GM12878 (cell line): Measurements from ENCODE around the gene PGM5. TPM values are rescaled to one million over a fixed set of nuclear protein-coding genes. Genes with fewer than 3 reads are reported as not detected.

Experiments
- ATAC-seq: fragments of 200-7000 bp; cut with Tn5 transposase; 3 replicates; pipeline ENCODE4 v1.9.1; 2020; ENCODE audit warnings: mild to moderate bottlenecking, moderate library complexity
- BruUV-seq: library from RNA; stranded (reverse); fragments of 400-500 nt; replicated peaks from 2 replicates; lab custom pipeline; 2021; lab: Mats Ljungman, UMichigan
- CTCF ChIA-PET: fragments of 300-600 bp; sonication (Branson Sonifier 250); formaldehyde crosslinking; extraction: SDS; loops from one replicate; lab custom pipeline; 2021; ENCODE audit warnings: inconsistent platforms; lab: Yijun Ruan, JAX
- POLR2A ChIA-PET: fragments of 350-600 bp; formaldehyde crosslinking; extraction: SDS; loops from one replicate; lab custom pipeline; 2021; ENCODE audit warnings: inconsistent platforms; lab: Charles Lee
- RAD21 ChIA-PET: fragments of 300-600 bp; sonication (Branson Sonifier 250); formaldehyde crosslinking; loops from one replicate; lab custom pipeline; 2023; ENCODE audit warnings: antibody characterized with exemption; ENCODE audit not compliant: unreplicated experiment; lab: Charles Lee
- SMC1A ChIA-PET: fragments of 300-600 bp; sonication (Branson Sonifier 250); formaldehyde crosslinking; loops from one replicate; lab custom pipeline; 2023; ENCODE audit not compliant: unreplicated experiment, uncharacterized antibody; lab: Charles Lee
- DNase-seq: peaks from one replicate; pipeline ENCODE4 v3.0.0-alpha.2; 2011; ENCODE audit warnings: low read depth, low spot score
- FAIRE-seq: peaks from 3 replicates; lab custom pipeline; 2011; peaks lifted over from hg19 to GRCh38; lab: Jason Lieb, UNC
- H2AFZ ChIP-seq: 2 replicates; pipeline ENCODE4 v1.6.0; 2011; ENCODE audit warnings: low read depth, low read length, control low read depth; ENCODE audit not compliant: control insufficient read depth
- H3K27ac ChIP-seq: 2 replicates; pipeline ENCODE4 v1.5.1; 2011; ENCODE audit warnings: control low read depth; ENCODE audit not compliant: control insufficient read depth, insufficient read depth
- H3K27me3 ChIP-seq, 2 experiments: replicated peaks in 1 of 2; 2 replicates each; pipeline versions ENCODE4 v1.6.0 to v1.6.1; 2011; ENCODE audit warnings: low read length in 1 of 2; ENCODE audit not compliant: control insufficient read depth in 2 of 2, insufficient read depth in 2 of 2
- H3K36me3 ChIP-seq, 2 experiments: 2 replicates each; pipeline ENCODE4 v1.5.1; 2011; ENCODE audit warnings: low read length in 1 of 2; ENCODE audit not compliant: control insufficient read depth in 2 of 2, insufficient read depth in 2 of 2
- H3K4me1 ChIP-seq: 2 replicates; pipeline ENCODE4 v1.6.1; 2011; ENCODE audit warnings: mild to moderate bottlenecking, low read length, moderate library complexity, mixed read lengths; ENCODE audit not compliant: control insufficient read depth, insufficient read depth
- H3K4me2 ChIP-seq: 2 replicates; pipeline ENCODE4 v1.6.0; 2011; ENCODE audit warnings: control low read depth; ENCODE audit not compliant: control insufficient read depth, insufficient read depth
- H3K4me3 ChIP-seq: fragments of 200-600 bp; sonication (generic); 2 replicates; pipeline ENCODE4 v1.5.1; 2016
- H3K79me2 ChIP-seq: 2 replicates; pipeline ENCODE4 v1.6.0; 2011; ENCODE audit warnings: low read length; ENCODE audit not compliant: control insufficient read depth, insufficient read depth
- H3K9ac ChIP-seq: 2 replicates; pipeline ENCODE4 v1.8.0; 2011; ENCODE audit warnings: low read length, control low read depth, mixed read lengths; ENCODE audit not compliant: control insufficient read depth, insufficient read depth
- H3K9me3 ChIP-seq: replicated peaks from 3 replicates; pipeline ENCODE4 v1.5.1; 2011; ENCODE audit warnings: mild to moderate bottlenecking, low read length; ENCODE audit not compliant: control insufficient read depth, insufficient read depth
- H4K20me1 ChIP-seq: 2 replicates; pipeline ENCODE4 v1.6.0; 2011; ENCODE audit not compliant: control insufficient read depth, insufficient read depth
- CTCF ChIP-seq, 3 experiments: IDR thresholded peaks in 2 of 3; conservative IDR thresholded peaks in 1 of 3; 2 replicates each; pipeline ENCODE4 v1.5.1; 2011; ENCODE audit warnings: low read depth in 3 of 3, low read length in 3 of 3, mild to moderate bottlenecking in 3 of 3, control low read depth in 2 of 3, moderate library complexity in 2 of 3, inconsistent platforms in 1 of 3, mixed read lengths in 1 of 3; ENCODE audit not compliant: control insufficient read depth in 2 of 3, insufficient read depth in 1 of 3; ENCODE audit errors: extremely low read depth in 1 of 3
- DPF2 ChIP-seq: fragments of 450-650 bp; IDR thresholded peaks from 2 replicates; pipeline ENCODE4 v1.6.1; 2017; ENCODE audit warnings: mild to moderate bottlenecking
- HDAC6 ChIP-seq: fragments of 200-600 bp; sonication (generic); IDR thresholded peaks from one replicate; pipeline ENCODE4 v1.8.0; 2017; ENCODE audit warnings: antibody characterized with exemption; ENCODE audit not compliant: unreplicated experiment
- JUNB ChIP-seq: IDR thresholded peaks from 2 replicates; pipeline ENCODE4 v1.6.1; 2016; ENCODE audit warnings: antibody characterized with exemption, mild to moderate bottlenecking
- RAD51 ChIP-seq: fragments of 450-650 bp; IDR thresholded peaks from 2 replicates; pipeline ENCODE4 v1.6.1; 2016; ENCODE audit warnings: moderate library complexity, mild to moderate bottlenecking, inconsistent platforms
- RELA ChIP-seq: fragments of 450-650 bp; IDR thresholded peaks from 2 replicates; pipeline ENCODE4 v1.8.0; 2014; ENCODE audit warnings: borderline replicate concordance; ENCODE audit not compliant: partially characterized antibody
- RELB ChIP-seq: fragments of 450-650 bp; IDR thresholded peaks from 2 replicates; pipeline ENCODE4 v1.6.1; 2017; ENCODE audit warnings: low read depth, mild to moderate bottlenecking, moderate library complexity
- SMC3 ChIP-seq: IDR thresholded peaks from 2 replicates; pipeline ENCODE4 v1.6.1; 2011; ENCODE audit warnings: low read length, improper control_type of control experiment, borderline replicate concordance
- SP1 ChIP-seq: IDR thresholded peaks from one replicate; pipeline ENCODE4 v1.6.1; 2011; ENCODE audit warnings: low read depth, low read length
- ZBTB33 ChIP-seq: fragments of 450-650 bp; IDR thresholded peaks from 2 replicates; pipeline ENCODE4 v1.6.1; 2017; ENCODE audit warnings: mild to moderate bottlenecking
- WGBS: methylation state at CpG from one replicate; pipeline ENCODE4 v1.1.6; 2016; ENCODE audit warnings: low lambda C conversion rate; ENCODE audit not compliant: insufficient replicate concordance, insufficient coverage; ENCODE audit errors: missing lambda C conversion rate; 5-methylcytosine and 5-hydroxymethylcytosine counted together
- in situ Hi-C: fragments of 300-500 bp; cut with MboI; formaldehyde crosslinking; loops from 9 replicates; pipeline ENCODE4 v1.14.3; 2018; ENCODE audit warnings: mixed read lengths
- intact Hi-C: fragments of 100-400 bp; cut with micrococcal nuclease; formaldehyde crosslinking; loops from one replicate; pipeline ENCODE4 v1.14.2; 2022; ENCODE audit not compliant: unreplicated experiment
- polyA plus RNA-seq, 11 experiments: library from polyadenylated mRNA; depleted of rRNA in 4 of 11; unstranded in 6 of 11; stranded (reverse) in 5 of 11; fragments of >200 nt; fragmentation: Nextera tagmentation in 4 of 11; fragmentation: Illumina TruSeq in 1 of 11; extraction: Ambion mirVana in 4 of 11; extraction: Trizol in 1 of 11; gene quantifications; 1 replicate in 1 of 11; 2 replicates in 10 of 11; pipeline versions ENCODE4 v1.2.1 to v1.2.3, GENCODE V29; 2011 to 2016; ENCODE audit warnings: inconsistent platforms in 2 of 11, missing spikeins in 2 of 11, low read depth in 1 of 11
- total RNA-seq, 4 experiments: library from RNA; depleted of rRNA in 3 of 4; stranded (reverse); fragments of >200 nt in 3 of 4; fragmentation: Illumina TruSeq in 1 of 4; extraction: Trizol in 1 of 4; gene quantifications; 2 replicates each; pipeline versions ENCODE4 v1.2.1 to v1.2.3, GENCODE V29; 2013 to 2021
- TF ChIP-seq, protein P1 (sequence below): fragments of 450-650 bp; conservative IDR thresholded peaks from 2 replicates; pipeline ENCODE4 v1.6.1; 2017; ENCODE audit warnings: mild to moderate bottlenecking, moderate library complexity

The PGM5 gene
- total and polyA plus RNA-seq, 10 of the 15 experiments (the other 5 are each of a cell fraction or from before 2014, with no cell fraction given) = 0.28 to 0.73 TPM; not detected in 8

GRCh38 chr9:68443624-68444023 is 87.2 kb downstream of the PGM5 start:
- H3K4me2 ChIP-seq = no peak overlapping the region
- no peak overlapping the region for H3K4me3 ChIP-seq
- ChIA-PET SMC1A (interaction anchor here (1.1 kb wide), 1 partner anchor 15 kb away, joined by 3 read pairs; no protein-coding TSS in a partner anchor), CTCF (interaction anchor here (1.0 kb wide), 1 partner anchor 22 kb away, joined by 3 read pairs; no protein-coding TSS in a partner anchor), RAD21 (no interaction called here), POLR2A (no interaction called here)
- no peak overlapping the region for H2AFZ ChIP-seq
- H3K9ac ChIP-seq = no peak overlapping the region
- 0 out of 3 replicates have a peak, but pooled peaks cover 2% of the 10 kb centered on the region for H3K9me3 ChIP-seq
- H4K20me1 ChIP-seq = no peaks in the 10 kb centered on the region
- WGBS = 0% methylated on average over 2 of the region's 2 CpGs
- intact Hi-C loops (loop anchor here (10.0 kb wide), 1 partner anchor 121 kb away; no protein-coding TSS in a partner anchor), in situ Hi-C loops (no loop called here)
- FAIRE-seq (no peak), DNase-seq (no peak), ATAC-seq (no peak)
- TF ChIP-seq CTCF (IDR thresholded peaks at IDR 0.05 in 2 of 3, conservative IDR thresholded peaks at IDR 0.05 in 1 of 3; ENCODE audit: control insufficient read depth in 2 of 3, extremely low read depth in 1 of 3, insufficient read depth in 1 of 3, low read depth in 3 of 3, low read length in 3 of 3) (no peak), HDAC6 (no peak), DPF2 (no peak), RELB (no peak), ZBTB33 (no peak), RELA (no peak), RAD51 (no peak), SMC3 (no peak), JUNB (no peak), SP1 (no peak)
- TF ChIP-seq, protein P1, sequence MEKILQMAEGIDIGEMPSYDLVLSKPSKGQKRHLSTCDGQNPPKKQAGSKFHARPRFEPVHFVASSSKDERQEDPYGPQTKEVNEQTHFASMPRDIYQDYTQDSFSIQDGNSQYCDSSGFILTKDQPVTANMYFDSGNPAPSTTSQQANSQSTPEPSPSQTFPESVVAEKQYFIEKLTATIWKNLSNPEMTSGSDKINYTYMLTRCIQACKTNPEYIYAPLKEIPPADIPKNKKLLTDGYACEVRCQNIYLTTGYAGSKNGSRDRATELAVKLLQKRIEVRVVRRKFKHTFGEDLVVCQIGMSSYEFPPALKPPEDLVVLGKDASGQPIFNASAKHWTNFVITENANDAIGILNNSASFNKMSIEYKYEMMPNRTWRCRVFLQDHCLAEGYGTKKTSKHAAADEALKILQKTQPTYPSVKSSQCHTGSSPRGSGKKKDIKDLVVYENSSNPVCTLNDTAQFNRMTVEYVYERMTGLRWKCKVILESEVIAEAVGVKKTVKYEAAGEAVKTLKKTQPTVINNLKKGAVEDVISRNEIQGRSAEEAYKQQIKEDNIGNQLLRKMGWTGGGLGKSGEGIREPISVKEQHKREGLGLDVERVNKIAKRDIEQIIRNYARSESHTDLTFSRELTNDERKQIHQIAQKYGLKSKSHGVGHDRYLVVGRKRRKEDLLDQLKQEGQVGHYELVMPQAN = no peak
- H3K27me3 ChIP-seq = no peaks in the 10 kb centered on the region
- no peak overlapping the region for H3K27ac ChIP-seq
- no TSS peak for BruUV-seq
- no peaks in the 10 kb centered on the region for H3K36me3 ChIP-seq
- no peaks in the 10 kb centered on the region for H3K79me2 ChIP-seq
- H3K4me1 ChIP-seq = no peaks in the 10 kb centered on the region
